ENCODE data around the gene ZRANB1.

The ZRANB1 gene

GRCh38 chr10:125008689-125009638, 67.0 kb downstream of the ZRANB1 start:
- DNase-seq = no peak

- no peak for DNase-seq
These were observed 67.8 kb downstream of the ZRANB1 start for GRCh38 chr10:125009661-125010161.

GRCh38 chr10:125010362-125010761, 68.4 kb downstream of the ZRANB1 start:
- no peak for DNase-seq

- no peak for DNase-seq
These were observed 69.4 kb downstream of the ZRANB1 start for GRCh38 chr10:125011171-125011925.

GRCh38 chr10:125011926-125012705, 70.2 kb downstream of the ZRANB1 start:
- no peak for DNase-seq

GRCh38 chr10:125012851-125013528, 71.1 kb downstream of the ZRANB1 start:
- no peak for DNase-seq

GRCh38 chr10:125013529-125013872, 71.6 kb downstream of the ZRANB1 start:
- no peak for DNase-seq

GRCh38 chr10:125014086-125014830, 72.3 kb downstream of the ZRANB1 start:
- no peak for DNase-seq

- no peak for DNase-seq
These were observed 73.0 kb downstream of the ZRANB1 start for GRCh38 chr10:125014836-125015355.

- DNase-seq = no peak
These were observed 73.5 kb downstream of the ZRANB1 start for GRCh38 chr10:125015356-125015944.

GRCh38 chr10:125016123-125016522, 74.2 kb downstream of the ZRANB1 start:
- DNase-seq = peak in 1 of 2 donors; percentile 55

GRCh38 chr10:125016611-125017202, 74.8 kb downstream of the ZRANB1 start:
- peak in 1 of 2 donors; percentile 55 for DNase-seq

- DNase-seq = no peak
These were observed 75.8 kb downstream of the ZRANB1 start for GRCh38 chr10:125017547-125018298.

GRCh38 chr10:125018576-125019143, 76.7 kb downstream of the ZRANB1 start:
- no peak for DNase-seq

GRCh38 chr10:125020386-125020785, 78.5 kb downstream of the ZRANB1 start:
- no peak for DNase-seq

GRCh38 chr10:125020871-125021270, 78.9 kb downstream of the ZRANB1 start:
- DNase-seq = no peak

GRCh38 chr10:125021686-125022344, 79.9 kb downstream of the ZRANB1 start:
- no peak for DNase-seq

- DNase-seq = no peak
These were observed 80.7 kb downstream of the ZRANB1 start for GRCh38 chr10:125022671-125023070.

GRCh38 chr10:125023255-125023654, 81.3 kb downstream of the ZRANB1 start:
- DNase-seq = no peak
